HG03342 (cell line): ENCODE results near the gene CCDC182.

Experiments
- ATAC-seq: cut with Tn5 transposase; IDR thresholded peaks from one replicate; pipeline ENCODE4 v1.9.1; 2021; ENCODE audit warnings: mild to moderate bottlenecking, moderate library complexity; ENCODE audit not compliant: unreplicated experiment

Gene CCDC182

DNA sequence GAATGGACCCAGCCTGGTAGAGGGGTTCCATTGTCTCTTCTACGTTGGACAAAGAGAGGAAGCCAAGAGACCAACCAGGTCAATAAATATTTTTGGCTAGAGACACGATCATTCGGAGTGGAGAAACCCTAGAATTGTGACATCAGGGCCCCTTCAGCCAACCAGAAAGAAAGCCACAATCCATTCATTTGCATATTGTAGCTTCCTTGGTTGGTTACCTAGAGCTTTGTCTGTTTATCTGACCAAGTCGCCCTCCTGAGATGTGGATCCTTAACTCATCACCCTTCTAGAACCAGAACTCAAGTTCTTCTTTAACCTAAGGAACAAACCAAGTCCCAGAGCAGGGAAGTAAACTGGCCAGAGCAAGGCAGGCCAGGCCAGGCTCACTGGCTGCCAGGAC, at the start of gene CCDC182:
TSS of gene CCDC182 (minus strand) at position 58 of the 400 bp plus-strand sequence. CDS start at position 31, 27 bp downstream.
- no peak for ATAC-seq

- no peak for ATAC-seq
These were observed 49.7 kb upstream of the CCDC182 start for GRCh38 chr17:57794841-57795240.

DNA sequence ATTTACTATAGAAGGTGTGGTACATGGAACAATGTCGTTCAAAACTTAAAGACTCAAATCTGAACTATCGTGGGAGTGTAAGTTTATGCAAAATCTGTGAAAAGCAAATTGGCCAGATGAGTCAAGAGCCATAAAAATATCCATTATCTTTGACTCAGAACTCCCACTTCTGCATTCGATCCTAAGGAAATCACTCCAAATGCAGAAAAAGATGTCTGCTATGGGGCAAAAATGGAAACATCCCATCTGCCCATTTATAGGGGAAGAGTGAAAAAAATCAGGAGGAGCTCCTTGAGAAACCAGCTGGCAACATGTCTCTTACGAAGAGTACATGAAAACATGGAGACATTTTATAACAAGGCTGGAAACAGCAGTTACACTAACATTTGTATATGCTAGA, 43.6 kb upstream of the CCDC182 start:
- no peak for ATAC-seq

DNA sequence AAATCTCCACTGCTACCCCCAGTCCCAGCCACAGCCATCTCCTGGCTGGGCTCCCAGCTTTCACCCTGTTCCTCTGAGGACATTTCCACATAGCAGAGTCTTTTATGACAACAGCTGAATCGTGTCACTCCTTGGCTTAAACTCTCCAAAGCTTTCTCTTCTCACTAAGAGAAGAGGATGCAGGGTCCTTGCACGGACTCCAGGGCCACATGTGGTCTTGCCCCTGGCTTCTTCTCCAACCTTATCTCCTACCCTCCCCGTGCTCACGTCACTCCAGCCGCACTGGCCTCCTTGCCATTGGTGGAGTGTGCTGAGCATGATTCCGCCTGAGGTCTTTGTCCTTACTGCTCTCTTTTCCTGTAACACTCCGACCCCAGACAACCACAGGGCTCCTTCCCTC, 39.9 kb upstream of the CCDC182 start:
- no peak for ATAC-seq

- no peak for ATAC-seq
These were observed 39.3 kb upstream of the CCDC182 start for GRCh38 chr17:57784226-57784895.

GRCh38 chr17:57783338-57783742, 38.2 kb upstream of the CCDC182 start:
- peak; percentile 63 for ATAC-seq

DNA sequence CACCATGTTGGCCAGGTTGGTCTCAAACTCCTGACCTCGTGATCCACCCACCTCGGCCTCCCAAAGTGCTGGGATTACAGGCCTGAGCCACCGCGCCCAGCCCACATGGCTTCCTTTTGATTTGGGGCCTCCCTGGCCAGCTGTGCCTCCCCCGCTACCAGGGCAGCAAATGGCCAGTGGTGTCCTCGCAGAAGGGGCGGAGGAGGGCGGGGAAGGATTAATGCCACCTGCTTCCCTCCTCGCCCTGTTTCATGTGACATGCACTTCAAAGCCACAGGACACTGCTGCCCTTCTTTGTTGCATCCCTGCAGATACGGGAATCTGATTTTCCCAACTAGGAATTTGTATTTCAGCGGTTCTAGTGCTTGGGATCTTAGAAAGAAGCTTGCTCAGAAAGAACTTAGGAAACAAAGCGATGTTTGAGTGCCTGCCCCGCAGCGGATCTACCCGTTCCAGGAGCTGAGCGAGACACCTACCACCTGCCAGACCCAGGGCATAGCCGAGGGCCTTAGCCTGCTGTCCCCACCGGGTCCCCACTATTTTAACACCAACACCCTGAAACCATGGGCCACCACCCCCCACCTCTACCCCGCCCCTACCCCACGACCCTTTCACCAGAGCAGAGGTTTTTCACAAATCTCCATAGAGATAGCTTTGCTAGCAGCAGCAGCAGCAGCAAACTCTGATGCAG, 37.7 kb upstream of the CCDC182 start:
- no peak for ATAC-seq

GRCh38 chr17:57782062-57782490, 37.0 kb upstream of the CCDC182 start:
- ATAC-seq, result no peak

GRCh38 chr17:57781386-57782061, 36.4 kb upstream of the CCDC182 start:
- ATAC-seq, result no peak

DNA sequence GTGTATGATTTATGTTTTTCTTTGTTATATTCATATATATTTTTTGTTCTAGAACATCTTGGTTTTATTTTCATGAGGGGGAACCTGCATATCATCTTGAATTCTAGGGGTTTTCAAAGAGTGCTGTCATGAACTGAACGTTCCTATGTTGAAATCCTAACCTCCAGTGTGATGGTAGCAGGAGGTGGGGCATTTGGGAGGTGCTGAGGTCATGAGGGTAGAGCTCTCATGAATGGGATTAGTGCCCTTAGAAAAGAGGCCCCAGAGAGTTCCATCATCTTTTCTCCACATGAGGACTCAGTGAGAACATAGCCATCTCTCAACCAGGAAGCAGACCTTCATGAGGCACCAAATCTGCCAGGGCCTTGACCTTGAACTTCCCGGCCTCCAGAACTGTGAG, 34.6 kb upstream of the CCDC182 start:
- ATAC-seq, result no peak

- ATAC-seq, result no peak
These were observed 33.2 kb upstream of the CCDC182 start for GRCh38 chr17:57778306-57778705.

DNA sequence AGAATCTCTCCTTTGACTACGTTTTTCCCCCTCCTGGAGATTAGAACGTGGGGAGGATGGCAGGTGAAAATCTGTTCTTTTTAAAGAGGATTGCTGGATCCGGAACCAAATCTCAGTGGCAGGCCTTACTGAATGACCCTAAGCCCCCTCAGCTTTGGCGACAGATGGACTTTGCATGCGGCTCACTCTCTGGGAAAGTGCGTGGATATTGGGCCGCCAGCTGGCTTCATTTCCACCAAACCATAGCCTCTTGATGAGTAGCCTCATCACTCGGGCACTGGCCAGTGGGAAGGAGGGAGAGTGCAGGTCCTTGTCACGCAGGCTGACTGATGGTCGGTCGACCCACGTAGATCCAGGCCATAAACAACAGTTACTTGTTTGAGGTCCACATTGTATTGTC, 31.3 kb upstream of the CCDC182 start:
- no peak for ATAC-seq

GRCh38 chr17:57774872-57775271, 29.8 kb upstream of the CCDC182 start:
- no peak for ATAC-seq

GRCh38 chr17:57773557-57773956, 28.5 kb upstream of the CCDC182 start:
- ATAC-seq, result no peak

DNA sequence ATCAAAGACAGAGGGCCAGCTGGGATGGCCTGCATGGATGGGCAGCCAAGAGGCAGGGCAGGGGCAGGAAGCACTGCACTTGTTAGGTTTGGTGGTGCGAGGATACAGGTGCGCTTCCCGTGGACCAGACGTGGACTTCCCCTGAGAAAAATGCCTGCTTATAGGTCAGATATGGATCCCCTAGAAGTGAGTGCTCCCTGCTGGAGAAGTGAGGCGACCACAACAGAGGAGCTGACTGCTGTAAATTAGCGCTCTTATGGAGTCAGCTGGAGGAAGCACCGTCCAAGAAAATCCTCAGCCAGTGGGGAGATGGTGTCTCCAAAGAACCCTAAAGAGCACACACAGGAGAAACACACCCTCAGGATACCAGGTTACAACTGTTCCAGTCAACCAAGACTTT, 27.7 kb upstream of the CCDC182 start:
- no peak for ATAC-seq

DNA sequence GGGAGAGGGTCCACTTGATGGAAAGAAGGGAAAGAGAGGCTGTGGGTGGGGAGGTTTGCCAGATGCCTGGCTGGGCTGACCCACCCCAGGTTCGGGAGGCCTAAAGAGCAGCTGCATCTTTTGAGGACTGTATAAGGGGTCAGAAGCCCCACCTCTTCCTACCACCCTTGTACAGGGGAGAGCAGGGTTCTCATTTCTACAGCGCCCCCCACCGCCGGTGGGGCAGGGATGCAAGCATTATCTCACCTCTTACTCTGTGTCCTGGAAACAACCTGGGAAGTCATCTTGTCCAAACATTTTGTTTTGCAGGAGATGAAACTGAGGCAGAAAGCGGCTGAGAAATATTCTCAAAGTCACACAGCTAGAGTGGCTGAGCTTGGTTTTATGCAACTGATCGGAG, 22.5 kb upstream of the CCDC182 start:
- no peak for ATAC-seq

DNA sequence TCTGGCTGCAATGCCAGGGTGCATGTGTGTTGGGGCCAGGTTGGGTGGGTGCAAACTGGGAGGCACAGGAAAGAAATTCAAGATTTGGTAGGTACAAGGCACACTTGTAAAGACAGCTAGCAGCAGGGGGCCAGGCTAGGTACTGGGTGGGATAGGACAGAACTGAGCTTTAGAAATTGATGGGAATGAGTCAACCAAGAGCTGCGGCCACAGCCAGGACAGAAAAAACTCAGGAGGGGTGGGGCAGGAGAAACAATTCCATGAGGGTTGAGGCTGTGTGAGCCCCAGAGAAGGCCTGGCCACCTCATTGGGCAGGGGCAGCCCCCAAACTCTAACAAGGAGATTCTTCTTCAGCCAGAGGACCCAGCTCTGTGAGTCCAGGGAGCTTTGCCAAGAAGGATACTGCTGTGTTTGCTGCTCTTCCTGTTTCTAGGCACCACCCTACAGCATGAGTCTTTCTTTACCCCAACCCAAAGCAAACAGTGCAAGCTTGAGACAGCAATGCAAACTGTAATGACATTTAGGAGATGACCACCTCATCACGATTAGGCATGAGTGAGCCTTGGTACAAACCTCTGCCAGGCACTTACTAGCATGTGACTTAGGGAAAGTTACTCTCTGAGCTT, 21.3 kb upstream of the CCDC182 start:
- ATAC-seq, result no peak

- ATAC-seq, result no peak
These were observed 17.6 kb upstream of the CCDC182 start for GRCh38 chr17:57762452-57763395.

- no peak for ATAC-seq
These were observed 16.8 kb upstream of the CCDC182 start for GRCh38 chr17:57761887-57762286.

GRCh38 chr17:57760046-57760445, 14.9 kb upstream of the CCDC182 start:
- no peak for ATAC-seq
